ENCODE results near the gene MSL3B.

The MSL3B gene

GRCh38 chr2:233832414-233832813 is 35.8 kb downstream of the MSL3B start:
- no peak for DNase-seq

GRCh38 chr2:233831861-233832260 is 36.3 kb downstream of the MSL3B start:
- DNase-seq = no peak

- no peak for DNase-seq
Measured at GRCh38 chr2:233831011-233831721, 37.0 kb downstream of the MSL3B start.

GRCh38 chr2:233830111-233830802 is 37.9 kb downstream of the MSL3B start:
- DNase-seq = no peak

- DNase-seq = no peak
Measured at GRCh38 chr2:233829193-233830110, 38.7 kb downstream of the MSL3B start.

GRCh38 chr2:233828546-233829192 is 39.5 kb downstream of the MSL3B start:
- no peak for DNase-seq

GRCh38 chr2:233824373-233824772 is 43.8 kb downstream of the MSL3B start:
- no peak for DNase-seq

- DNase-seq = no peak
Measured at GRCh38 chr2:233823731-233824121, 44.5 kb downstream of the MSL3B start.

- no peak for DNase-seq
Measured at GRCh38 chr2:233822781-233823730, 45.1 kb downstream of the MSL3B start.

- no peak for DNase-seq
Measured at GRCh38 chr2:233822101-233822771, 46.0 kb downstream of the MSL3B start.

GRCh38 chr2:233821709-233822100 is 46.5 kb downstream of the MSL3B start:
- DNase-seq = no peak

- DNase-seq = no peak
Measured at GRCh38 chr2:233821196-233821595, 47.0 kb downstream of the MSL3B start.

- DNase-seq = no peak
Measured at GRCh38 chr2:233820774-233821105, 47.4 kb downstream of the MSL3B start.

GRCh38 chr2:233819884-233820773 is 48.1 kb downstream of the MSL3B start:
- DNase-seq = no peak

GRCh38 chr2:233818639-233819621 is 49.3 kb downstream of the MSL3B start:
- no peak for DNase-seq

GRCh38 chr2:233817995-233818638 is 50.1 kb downstream of the MSL3B start:
- DNase-seq = no peak

- DNase-seq = no peak
Measured at GRCh38 chr2:233817361-233817911, 50.8 kb downstream of the MSL3B start.

- DNase-seq = no peak
Measured at GRCh38 chr2:233816771-233817170, 51.4 kb downstream of the MSL3B start.
